A673 (cell line): Measurements from ENCODE around the gene KDM5A.

Experiments
- CTCF ChIP-seq: fragments of 300-800, 200-600 bp; sonication (generic); conservative IDR thresholded peaks from 2 replicates; pipeline ENCODE4 v1.5.1; 2017; ENCODE audit warnings: low read depth, mild to moderate bottlenecking, antibody characterized with exemption, low read length, moderate library complexity, mixed read lengths
- EZH2 ChIP-seq: fragments of 200-600 bp; sonication (generic); IDR thresholded peaks from 2 replicates; pipeline ENCODE4 v1.6.1; 2017; ENCODE audit warnings: borderline replicate concordance, low read depth, mild to moderate bottlenecking, mixed read lengths, antibody characterized with exemption, low read length; ENCODE audit not compliant: poor library complexity, severe bottlenecking

GRCh38 chr12:256958-257357 lies 132.2 kb downstream of the KDM5A start:
- TF ChIP-seq EZH2, result no peak
- TF ChIP-seq CTCF, result no peak
